Mesenchymal stem cell (in vitro differentiated cells and primary cell): ENCODE results near the gene RTN3.

Experiments
- DNase-seq: peaks from one replicate; pipeline ENCODE4 v3.0.0-alpha.2; 2013
- H2AFZ ChIP-seq: one replicate; pipeline ENCODE4 v1.6.1; 2013; ENCODE audit warnings: low read depth, mild to moderate bottlenecking, control low read depth, inconsistent platforms, low read length, moderate library complexity
- H2AK5ac ChIP-seq: 2 replicates; pipeline ENCODE4 v1.6.1; 2013; ENCODE audit warnings: low read length, moderate library complexity, mild to moderate bottlenecking, inconsistent platforms; ENCODE audit not compliant: severe bottlenecking
- H2BK120ac ChIP-seq: one replicate; pipeline ENCODE4 v1.6.1; 2013; ENCODE audit warnings: low read depth, mild to moderate bottlenecking, inconsistent platforms, low read length, moderate library complexity
- H2BK12ac ChIP-seq, 2 experiments: one replicate each; pipeline ENCODE4 v1.6.1; 2013; ENCODE audit warnings: inconsistent platforms in 2 of 2, low read length in 2 of 2, mild to moderate bottlenecking in 2 of 2, moderate library complexity in 2 of 2, control low read depth in 1 of 2
- H2BK15ac ChIP-seq: one replicate; pipeline ENCODE4 v1.6.1; 2013; ENCODE audit warnings: mild to moderate bottlenecking, low read depth, inconsistent platforms; ENCODE audit not compliant: poor library complexity, severe bottlenecking
- H2BK5ac ChIP-seq: 2 replicates; pipeline ENCODE4 v1.6.1; 2013; ENCODE audit warnings: low read depth, mild to moderate bottlenecking, low read length, control low read depth, inconsistent platforms; ENCODE audit not compliant: poor library complexity, severe bottlenecking
- H3K14ac ChIP-seq, 2 experiments: one replicate each; pipeline ENCODE4 v1.6.1; 2013; ENCODE audit warnings: inconsistent platforms in 2 of 2, low read length in 2 of 2, control low read depth in 1 of 2, mild to moderate bottlenecking in 1 of 2, moderate library complexity in 1 of 2
- H3K18ac ChIP-seq, 2 experiments: one replicate each; pipeline ENCODE4 v1.6.1; 2013; ENCODE audit warnings: inconsistent platforms in 2 of 2, low read length in 2 of 2, control low read depth in 1 of 2, low read depth in 1 of 2, mild to moderate bottlenecking in 1 of 2
- H3K23ac ChIP-seq, 2 experiments: one replicate each; pipeline ENCODE4 v1.6.1; 2013; ENCODE audit warnings: inconsistent platforms in 2 of 2, low read length in 2 of 2, mild to moderate bottlenecking in 2 of 2, moderate library complexity in 2 of 2, control low read depth in 1 of 2
- H3K27ac ChIP-seq: 2 replicates; pipeline ENCODE4 v1.5.1; 2013; ENCODE audit warnings: mild to moderate bottlenecking, moderate library complexity, low read length, control low read depth, inconsistent platforms; ENCODE audit not compliant: poor library complexity, severe bottlenecking
- H3K27me3 ChIP-seq, 2 experiments: 2 replicates each; pipeline versions ENCODE4 v1.6.1 to v1.7.0; 2013; ENCODE audit warnings: low read length in 2 of 2, mild to moderate bottlenecking in 2 of 2, moderate library complexity in 2 of 2, control low read depth in 1 of 2, inconsistent platforms in 1 of 2; ENCODE audit not compliant: control insufficient read depth in 1 of 2, insufficient read depth in 1 of 2
- H3K36me3 ChIP-seq, 2 experiments: 2 replicates each; pipeline versions ENCODE4 v1.6.1 to v1.7.0; 2013; ENCODE audit warnings: low read length in 2 of 2, control low read depth in 1 of 2, inconsistent platforms in 1 of 2, low read depth in 1 of 2, mild to moderate bottlenecking in 1 of 2; ENCODE audit not compliant: insufficient read depth in 2 of 2, control insufficient read depth in 1 of 2
- H3K4ac ChIP-seq, 2 experiments: one replicate each; pipeline ENCODE4 v1.6.1; 2013; ENCODE audit warnings: inconsistent platforms in 2 of 2, low read length in 2 of 2, mild to moderate bottlenecking in 2 of 2, moderate library complexity in 2 of 2, control low read depth in 1 of 2, low read depth in 1 of 2
- H3K4me1 ChIP-seq: 2 replicates; pipeline ENCODE4 v1.6.1; 2013; ENCODE audit warnings: low read depth, low read length, control low read depth; ENCODE audit not compliant: control insufficient read depth, insufficient read depth
- H3K4me2 ChIP-seq: 2 replicates; pipeline ENCODE4 v1.6.1; 2013; ENCODE audit warnings: low read length, mild to moderate bottlenecking, inconsistent platforms; ENCODE audit not compliant: poor library complexity, severe bottlenecking
- H3K4me3 ChIP-seq, 2 experiments: 2 replicates each; pipeline versions ENCODE4 v1.5.1 to v1.7.0; 2013; ENCODE audit warnings: low read length in 2 of 2, mild to moderate bottlenecking in 2 of 2, control low read depth in 1 of 2, low read depth in 1 of 2; ENCODE audit not compliant: insufficient read depth in 1 of 2
- H3K79me1 ChIP-seq: replicated peaks from 2 replicates; pipeline ENCODE4 v1.6.1; 2013; ENCODE audit warnings: mild to moderate bottlenecking, control low read depth, low read length, inconsistent platforms; ENCODE audit not compliant: poor library complexity, severe bottlenecking
- H3K9ac ChIP-seq: 2 replicates; pipeline ENCODE4 v1.7.0; 2013; ENCODE audit warnings: mild to moderate bottlenecking, low read length, moderate library complexity
- H3K9me3 ChIP-seq: 2 replicates; pipeline ENCODE4 v1.7.0; 2013; ENCODE audit warnings: mild to moderate bottlenecking, low read length; ENCODE audit not compliant: control insufficient read depth
- H4K8ac ChIP-seq: one replicate; pipeline ENCODE4 v1.6.1; 2013; ENCODE audit warnings: inconsistent platforms, mild to moderate bottlenecking, low read length, moderate library complexity
- H4K91ac ChIP-seq: one replicate; pipeline ENCODE4 v1.6.1; 2013; ENCODE audit warnings: mild to moderate bottlenecking, low read length, inconsistent platforms
- WGBS: methylation state at CpG from one replicate; pipeline ENCODE4 v1.1.7; 2013; ENCODE audit warnings: mixed read lengths; 5-methylcytosine and 5-hydroxymethylcytosine counted together

RTN3 gene

GRCh38 chr11:63738720-63739360, 57.5 kb downstream of the RTN3 start:
- no peak overlapping the region for H2BK120ac ChIP-seq
- H3K27me3 ChIP-seq = no peaks in the 10 kb centered on the region
- 25% methylated on average over 4 of the region's 8 CpGs for WGBS
- no peak overlapping the region for H2AFZ ChIP-seq
- peak overlapping the region; percentile 71 for H3K9ac ChIP-seq
- no peak overlapping the region for H3K4ac ChIP-seq
- no peak overlapping the region for H3K4me2 ChIP-seq
- no peak overlapping the region for H4K8ac ChIP-seq
- H2BK5ac ChIP-seq = no peak overlapping the region
- DNase-seq = peak; percentile 83
- no peak overlapping the region for H4K91ac ChIP-seq
- no peak overlapping the region for H2BK12ac ChIP-seq
- H2BK15ac ChIP-seq = no peak overlapping the region
- H3K9me3 ChIP-seq = no peaks in the 10 kb centered on the region
- H3K36me3 ChIP-seq = peaks cover 0 to 3% of the 10 kb centered on the region in 2 experiments
- H3K4me1 ChIP-seq = no peaks in the 10 kb centered on the region
- H3K4me3 ChIP-seq = peak overlapping the region in 1 of 2 experiments; percentile 34
- H2AK5ac ChIP-seq = no peak overlapping the region
- no peak overlapping the region for H3K14ac ChIP-seq
- no peak overlapping the region for H3K23ac ChIP-seq
- H3K18ac ChIP-seq = no peak overlapping the region
- H3K27ac ChIP-seq = no peak overlapping the region
- peaks cover 23% of the 10 kb centered on the region for H3K79me1 ChIP-seq

GRCh38 chr11:63745304-63746170, 64.2 kb downstream of the RTN3 start:
- Histone ChIP-seq H3K4me2 (no peak overlapping the region), H3K79me1 (peaks cover 27% of the 10 kb centered on the region), H2AFZ (no peak overlapping the region), H3K9ac (no peak overlapping the region), H4K91ac (no peak overlapping the region), H3K27me3 (no peaks in the 10 kb centered on the region), H2BK5ac (no peak overlapping the region), H3K14ac (no peak overlapping the region), H2AK5ac (no peak overlapping the region), H3K4me1 (no peaks in the 10 kb centered on the region), H3K9me3 (no peaks in the 10 kb centered on the region), H3K18ac (no peak overlapping the region), H2BK12ac (no peak overlapping the region), H3K27ac (no peak overlapping the region), H4K8ac (no peak overlapping the region), H2BK15ac (no peak overlapping the region), H3K4ac (no peak overlapping the region), H3K36me3 (peaks cover 11 to 16% of the 10 kb centered on the region in 2 experiments), H3K23ac (no peak overlapping the region), H3K4me3 (no peak overlapping the region), H2BK120ac (no peak overlapping the region)
- DNase-seq = peak; percentile 22
- 91% methylated on average over 12 of the region's 13 CpGs for WGBS

- H4K91ac ChIP-seq = no peak overlapping the region
- H3K4me3 ChIP-seq = no peak overlapping the region
- H2BK120ac ChIP-seq = no peak overlapping the region
- no peak overlapping the region for H2BK5ac ChIP-seq
- no peak overlapping the region for H2BK15ac ChIP-seq
- no peaks in the 10 kb centered on the region for H3K9me3 ChIP-seq
- no peak overlapping the region for H3K4me2 ChIP-seq
- no peak overlapping the region for H3K18ac ChIP-seq
- 92% methylated on average over 1 of the region's 3 CpGs for WGBS
- no peaks in the 10 kb centered on the region for H3K4me1 ChIP-seq
- peaks cover 23% of the 10 kb centered on the region for H3K79me1 ChIP-seq
- no peak overlapping the region for H3K14ac ChIP-seq
- no peak overlapping the region for H4K8ac ChIP-seq
- no peak overlapping the region for H3K27ac ChIP-seq
- H3K27me3 ChIP-seq = no peaks in the 10 kb centered on the region
- no peak overlapping the region for H2AK5ac ChIP-seq
- H3K23ac ChIP-seq = no peak overlapping the region
- H2AFZ ChIP-seq = no peak overlapping the region
- no peak overlapping the region for H2BK12ac ChIP-seq
- no peak for DNase-seq
- no peak overlapping the region for H3K9ac ChIP-seq
- H3K4ac ChIP-seq = no peak overlapping the region
- peaks cover 17 to 29% of the 10 kb centered on the region in 2 experiments for H3K36me3 ChIP-seq
Observed at GRCh38 chr11:63747011-63747410, 65.7 kb downstream of the RTN3 start.

GRCh38 chr11:63749624-63750023, 68.3 kb downstream of the RTN3 start:
- no peaks in the 10 kb centered on the region for H3K27me3 ChIP-seq
- H4K8ac ChIP-seq = no peak overlapping the region
- H3K79me1 ChIP-seq = peaks cover 22% of the 10 kb centered on the region
- H3K27ac ChIP-seq = no peak overlapping the region
- H3K4me2 ChIP-seq = no peak overlapping the region
- no peak overlapping the region for H2AFZ ChIP-seq
- H3K36me3 ChIP-seq = peaks cover 12 to 50% of the 10 kb centered on the region in 2 experiments
- H3K23ac ChIP-seq = no peak overlapping the region
- no peak overlapping the region for H2BK120ac ChIP-seq
- H3K9ac ChIP-seq = no peak overlapping the region
- H3K4me1 ChIP-seq = no peaks in the 10 kb centered on the region
- H3K4ac ChIP-seq = no peak overlapping the region
- DNase-seq = no peak
- H2BK15ac ChIP-seq = no peak overlapping the region
- no peak overlapping the region for H2BK5ac ChIP-seq
- no peak overlapping the region for H4K91ac ChIP-seq
- H3K9me3 ChIP-seq = no peaks in the 10 kb centered on the region
- no peak overlapping the region for H3K14ac ChIP-seq
- no peak overlapping the region for H2AK5ac ChIP-seq
- no peak overlapping the region for H2BK12ac ChIP-seq
- no peak overlapping the region for H3K4me3 ChIP-seq
- H3K18ac ChIP-seq = no peak overlapping the region
- WGBS = 98% methylated on average over 4 of the region's 4 CpGs
